Stimulated activated naive CD8-positive, alpha-beta T cell treated with anti-CD3 and anti-CD28 coated beads, Interleukin-15, Interleukin-2, amounts not matched to agents 100 U/mL and 50 U/mL, for 24 hours (primary cell): Measurements from ENCODE around the gene CDK3.

Source experiments
- ATAC-seq: fragments of 150-1000 bp; cut with Tn5 transposase; one replicate; pipeline ENCODE4 v1.10.0; 2021
- DNase-seq: peaks from one replicate; pipeline ENCODE4 v3.0.0; 2021

Gene CDK3

GRCh38 chr17:76014100-76014924 lies 13.7 kb downstream of the CDK3 start:
- DNase-seq, result peak; percentile 84
- peak; percentile 91 for ATAC-seq

- DNase-seq (no peak), ATAC-seq (no peak)
Measured at GRCh38 chr17:76014925-76015261, 14.2 kb downstream of the CDK3 start.

DNA sequence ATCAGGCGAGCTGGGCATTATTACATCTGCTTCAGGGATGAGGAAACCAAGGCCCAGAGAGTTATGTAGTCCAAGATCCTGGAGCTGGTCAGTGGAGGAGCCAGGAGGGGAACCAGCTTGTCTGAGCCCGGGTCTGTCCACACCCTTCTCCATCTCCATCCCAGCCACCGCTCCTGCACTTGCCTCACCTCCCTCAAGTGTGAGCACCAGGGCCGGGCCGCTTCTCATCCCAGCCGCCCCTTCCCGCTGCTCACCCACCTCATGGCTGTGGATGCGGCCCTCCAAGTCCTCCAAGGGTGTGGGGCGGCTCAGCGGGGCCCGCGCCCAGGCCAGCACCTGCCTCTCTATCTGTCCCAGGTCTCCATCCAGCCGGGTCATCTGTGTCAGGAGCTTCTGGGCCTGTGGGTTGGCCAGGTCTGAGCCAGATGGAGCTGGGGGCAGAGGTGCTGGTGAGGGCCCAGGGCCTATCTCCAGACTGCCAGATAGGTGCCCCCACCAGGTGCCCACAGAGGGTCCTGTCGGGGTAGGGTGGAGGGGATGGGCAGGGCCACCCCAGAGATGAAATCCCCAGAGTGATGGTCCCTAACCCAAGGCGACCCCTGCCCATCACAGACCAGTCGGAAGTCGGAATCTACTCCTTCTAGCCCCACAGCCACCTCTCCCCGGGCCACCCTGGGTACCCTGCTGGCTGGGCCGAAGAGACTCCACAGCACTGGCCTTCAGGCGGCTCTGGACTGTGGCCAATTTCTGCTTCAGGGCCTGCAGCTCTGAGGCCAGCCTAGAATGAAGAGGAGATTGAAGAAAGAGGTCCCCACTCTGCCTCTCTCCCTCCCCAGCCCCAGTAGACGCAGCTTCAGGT lies 17.1 kb downstream of the CDK3 start:
- DNase-seq (no peak), ATAC-seq (no peak)

DNA sequence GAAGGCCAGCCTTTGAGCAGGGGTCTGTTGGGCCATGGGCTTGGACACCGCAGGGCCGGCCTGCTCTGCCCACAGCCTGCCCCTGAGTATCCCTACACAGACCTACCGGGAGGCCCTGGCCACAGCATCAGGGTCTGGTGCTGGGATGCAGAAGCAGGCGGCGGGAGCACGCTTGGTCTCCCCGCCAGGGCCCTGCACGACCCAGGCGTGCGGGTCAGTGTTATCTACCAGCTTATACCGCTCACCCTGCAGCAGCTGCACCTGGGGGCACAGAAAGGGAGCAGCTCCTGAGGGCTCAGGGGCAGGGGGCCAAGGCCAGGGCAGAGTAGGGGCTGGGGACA lies 17.7 kb downstream of the CDK3 start:
- ATAC-seq (no peak), DNase-seq (no peak)

DNA sequence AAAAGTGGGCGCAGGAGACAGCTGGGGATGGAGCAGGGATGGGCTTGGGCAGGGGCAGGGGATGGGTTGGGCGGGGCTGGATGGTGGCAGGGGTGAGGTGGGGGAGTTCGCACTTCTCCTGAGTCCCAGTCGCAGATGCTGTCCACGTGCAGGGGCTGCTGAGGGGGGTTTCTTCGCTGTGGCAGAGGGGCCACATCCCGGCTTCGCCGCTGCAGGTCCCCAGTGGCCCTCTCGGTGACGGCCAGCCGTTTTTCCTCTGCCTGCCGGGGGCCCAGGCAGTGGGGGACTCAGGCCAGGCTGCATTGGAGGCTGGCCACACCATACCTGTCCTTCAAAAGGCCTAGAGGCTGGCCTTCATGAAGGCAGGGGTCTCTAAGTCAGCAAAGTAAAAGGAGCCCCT lies 18.1 kb downstream of the CDK3 start:
- no peak for DNase-seq
- ATAC-seq, result no peak

- no peak for ATAC-seq
Measured at GRCh38 chr17:76019833-76020467, 19.3 kb downstream of the CDK3 start.

GRCh38 chr17:76022285-76022684 lies 21.6 kb downstream of the CDK3 start:
- ATAC-seq (no peak), DNase-seq (no peak)

More at GRCh38 chr17:76019833-76020467, 19.3 kb downstream of the CDK3 start:
- DNase-seq, result no peak

- no peak for ATAC-seq
Measured at GRCh38 chr17:76022973-76023899, 22.6 kb downstream of the CDK3 start.

GRCh38 chr17:76023900-76024237 lies 23.2 kb downstream of the CDK3 start:
- DNase-seq (no peak), ATAC-seq (no peak)

More at GRCh38 chr17:76022973-76023899, 22.6 kb downstream of the CDK3 start:
- no peak for DNase-seq

DNA sequence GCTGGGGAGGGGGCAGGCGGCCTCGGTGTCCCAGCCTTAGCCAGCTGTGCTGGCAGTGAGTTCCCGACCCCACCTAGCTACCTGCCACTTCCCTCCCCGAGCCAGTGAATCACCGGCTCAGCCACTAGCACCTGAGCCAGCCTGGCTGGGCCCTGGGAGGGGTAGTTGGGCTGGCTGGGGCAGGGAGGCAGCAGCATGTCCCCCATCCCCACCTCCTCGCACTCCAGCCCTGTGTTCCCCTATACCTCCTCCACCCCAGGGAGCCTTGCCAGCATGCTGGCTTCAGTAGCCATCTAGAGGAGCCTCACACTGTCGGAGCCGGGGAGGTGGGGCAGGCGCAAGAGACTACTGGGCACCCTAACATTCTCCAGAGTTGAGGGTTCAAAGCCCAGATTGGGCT lies 23.7 kb downstream of the CDK3 start:
- ATAC-seq, result no peak
- DNase-seq, result no peak

- ATAC-seq (no peak), DNase-seq (no peak)
Measured at GRCh38 chr17:76025294-76025693, 24.6 kb downstream of the CDK3 start.

DNA sequence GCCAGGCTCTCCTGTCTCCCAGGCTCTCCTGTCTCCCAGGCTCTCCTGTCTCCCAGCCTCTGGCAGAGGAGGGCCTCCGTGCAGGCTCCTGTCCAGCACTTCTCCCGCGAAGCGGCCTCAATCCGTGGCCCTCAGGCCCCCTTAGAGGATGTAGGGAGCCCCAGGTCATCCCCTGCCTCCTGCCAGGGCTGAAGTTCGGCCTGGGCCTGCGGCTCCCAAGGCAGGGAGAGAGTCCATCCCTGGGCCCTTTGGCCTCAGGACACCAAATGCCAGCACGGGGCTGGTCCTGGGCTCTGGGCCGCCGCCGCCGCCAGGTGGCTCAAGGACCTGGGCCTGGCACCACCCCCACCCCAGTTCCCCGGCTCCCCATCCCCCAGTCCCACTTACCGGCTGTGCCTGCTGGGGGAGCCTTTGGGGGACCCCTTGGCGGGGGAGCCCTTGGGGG lies 26.1 kb downstream of the CDK3 start:
- no peak for DNase-seq
- no peak for ATAC-seq

DNA sequence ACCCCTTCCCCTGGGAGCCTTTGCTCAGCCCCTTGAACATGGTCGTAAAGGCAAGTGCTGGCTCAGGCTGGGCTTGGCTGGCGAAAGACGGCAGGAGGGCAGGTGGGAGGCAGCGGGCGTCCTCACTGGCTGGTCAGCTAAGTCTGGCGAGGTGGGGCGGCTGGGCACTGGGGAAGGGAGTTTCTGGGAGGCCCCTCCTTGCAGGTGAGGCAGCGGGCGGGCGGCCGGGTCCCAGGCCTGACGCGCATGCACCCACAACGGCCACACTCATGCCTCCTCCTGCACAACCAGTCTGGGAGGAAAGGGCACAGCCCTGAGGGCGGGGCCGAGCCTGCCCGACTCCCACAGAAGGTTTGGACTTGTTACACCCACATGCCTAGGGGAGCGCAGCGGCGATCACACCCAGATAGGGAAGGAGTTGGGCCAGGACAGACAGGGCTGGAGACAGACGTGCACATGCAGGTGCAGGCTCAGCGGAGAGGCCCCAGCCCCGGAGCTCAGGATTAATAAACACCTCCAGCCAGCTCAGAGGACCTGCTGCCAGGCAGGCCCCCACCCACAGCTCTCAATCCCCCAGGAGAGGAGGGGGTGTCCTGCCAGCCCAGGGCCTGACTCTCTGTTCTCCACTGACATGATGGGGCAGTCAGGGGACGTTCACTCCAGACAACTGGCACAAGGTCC lies 26.6 kb downstream of the CDK3 start, which contains the start of gene EVPL:
TSS of gene EVPL (minus strand) at position 148 of the 681 bp plus-strand sequence. CDS start at position 40, 108 bp downstream.
- ATAC-seq (no peak), DNase-seq (no peak)

- DNase-seq (no peak), ATAC-seq (no peak)
Measured at GRCh38 chr17:76032073-76032779, 31.6 kb downstream of the CDK3 start.

GRCh38 chr17:76032780-76033108 lies 32.1 kb downstream of the CDK3 start:
- DNase-seq, result no peak
- no peak for ATAC-seq

DNA sequence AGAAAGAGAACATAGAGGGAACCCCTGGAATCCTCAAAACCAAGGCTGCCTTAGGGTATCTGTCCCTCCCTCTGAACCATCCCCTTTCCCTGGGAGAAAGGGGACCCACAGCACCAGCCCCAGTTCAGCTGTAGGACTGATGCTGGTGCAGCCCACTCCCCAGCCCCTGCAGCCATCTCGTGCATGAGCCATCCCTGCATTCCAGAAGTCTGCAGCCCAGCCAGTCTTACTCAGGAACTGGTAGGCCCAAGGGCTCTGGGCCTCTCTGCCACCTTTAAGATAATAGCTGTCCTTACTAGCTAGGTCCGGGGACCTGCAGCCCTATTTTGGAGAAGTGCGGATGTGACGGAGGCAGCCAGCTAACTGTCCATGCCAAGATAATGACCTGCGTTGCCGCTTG lies 32.5 kb downstream of the CDK3 start:
- DNase-seq (no peak), ATAC-seq (no peak)

- DNase-seq, result no peak
- no peak for ATAC-seq
Measured at GRCh38 chr17:76034428-76035350, 34.0 kb downstream of the CDK3 start.

DNA sequence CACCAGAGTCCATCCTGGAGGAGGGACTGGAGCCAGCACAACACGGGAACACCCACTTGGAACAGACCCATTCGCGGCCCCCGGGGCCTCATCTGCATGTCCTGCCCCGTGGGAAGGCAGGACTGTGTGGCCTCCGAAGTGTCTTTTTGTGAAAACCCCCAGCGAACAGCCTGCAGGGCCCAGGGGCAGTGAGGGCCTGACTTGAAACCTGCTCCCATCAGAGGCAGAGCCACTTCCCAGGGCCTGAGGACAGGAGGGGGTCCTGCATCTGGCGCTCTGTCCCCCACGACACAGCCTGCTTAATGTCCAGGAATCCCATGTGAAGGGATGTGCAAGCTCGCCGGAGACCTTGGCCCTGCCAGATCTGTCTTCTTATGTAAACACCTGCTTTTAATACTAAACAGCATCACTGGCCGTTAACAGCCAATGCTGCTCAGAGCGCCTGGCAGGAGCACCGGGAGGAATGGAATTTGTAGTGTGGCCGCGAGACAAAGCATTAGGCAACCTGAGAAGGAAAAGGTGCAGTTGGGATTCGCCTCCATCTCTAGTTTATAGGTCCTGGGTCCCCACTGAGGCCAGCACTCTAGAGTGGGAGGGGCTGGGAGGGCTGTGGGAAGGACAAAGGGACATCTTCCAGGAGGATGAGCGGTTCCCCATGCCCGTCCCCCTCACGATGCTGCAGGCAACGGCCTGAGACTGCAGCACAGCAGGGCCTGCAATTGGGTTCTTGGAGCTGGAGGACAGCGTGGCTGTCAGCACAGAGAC lies 36.0 kb downstream of the CDK3 start:
- DNase-seq (no peak), ATAC-seq (no peak)

DNA sequence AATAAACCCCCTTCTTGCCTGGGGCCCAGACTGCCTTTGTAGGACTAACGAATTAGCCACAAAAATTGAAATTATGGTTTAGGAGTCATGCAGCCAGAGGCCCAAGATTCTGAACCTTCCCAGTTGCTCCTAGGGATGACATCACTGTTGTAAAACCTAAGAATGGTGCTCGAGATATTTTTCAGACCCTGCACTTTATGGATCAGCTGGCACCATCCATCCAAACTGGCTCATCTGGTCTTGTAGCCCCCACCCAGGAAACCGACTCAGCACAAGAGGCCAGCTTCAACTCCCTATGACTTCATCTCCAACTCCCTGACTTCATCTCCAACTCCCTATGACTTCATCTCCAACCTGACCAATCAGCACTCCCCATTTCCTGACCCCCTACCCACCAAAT lies 37.4 kb downstream of the CDK3 start:
- DNase-seq (no peak), ATAC-seq (no peak)
